HG02885 (cell line): ENCODE data around the gene HSPD1.

ENCODE experiments used
- ATAC-seq: cut with Tn5 transposase; IDR thresholded peaks from one replicate; pipeline ENCODE4 v1.9.1; 2021; ENCODE audit warnings: mild to moderate bottlenecking; ENCODE audit not compliant: unreplicated experiment, poor library complexity

HSPD1 gene

DNA sequence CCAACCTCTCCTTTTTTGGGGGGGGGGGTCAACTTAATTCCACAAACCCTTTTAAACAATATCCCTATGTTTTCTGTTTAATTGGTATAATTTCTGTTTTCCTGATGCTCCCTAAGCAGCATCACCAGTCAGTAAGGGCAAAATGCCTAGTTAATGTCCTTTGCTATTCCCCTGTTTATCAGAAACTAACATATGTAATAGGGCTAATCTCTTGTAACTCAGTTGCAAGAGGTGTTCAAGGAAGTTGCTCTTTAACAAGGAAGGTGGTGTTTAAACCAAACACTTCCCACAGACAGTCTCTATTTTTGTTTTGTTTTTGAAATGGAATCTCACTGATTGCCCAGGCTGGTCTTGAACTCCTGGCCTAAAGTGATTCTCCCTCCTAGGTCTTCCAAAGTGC is 52.8 kb downstream of the HSPD1 start:
- no peak for ATAC-seq

- no peak for ATAC-seq
Observed at GRCh38 chr2:197445746-197446145, 53.9 kb downstream of the HSPD1 start.

- no peak for ATAC-seq
Observed at GRCh38 chr2:197442857-197443256, 56.8 kb downstream of the HSPD1 start.

GRCh38 chr2:197437380-197437779 is 62.3 kb downstream of the HSPD1 start:
- ATAC-seq, result no peak
